Activated naive CD8-positive, alpha-beta T cell treated with anti-CD3 and anti-CD28 coated beads, Interleukin-2, amount 50 U/mL, for 24 hours (primary cell): ENCODE measurements around the gene YOD1.

Experiments used
- ATAC-seq: fragments of 150-1000 bp; cut with Tn5 transposase; one replicate; pipeline ENCODE4 v1.10.0; 2021
- DNase-seq: peaks from one replicate; pipeline ENCODE4 v3.0.0; 2021
- H3K27ac Mint-ChIP-seq: one replicate; pipeline ENCODE4 v1.8.0; 2021; ENCODE audit warnings: mild to moderate bottlenecking, mixed read lengths
- H3K27me3 Mint-ChIP-seq: one replicate; pipeline ENCODE4 v1.8.0; 2021; ENCODE audit warnings: mixed read lengths
- H3K36me3 Mint-ChIP-seq: one replicate; pipeline ENCODE4 v1.8.0; 2021; ENCODE audit warnings: low read depth, mixed read lengths
- H3K4me1 Mint-ChIP-seq: one replicate; pipeline ENCODE4 v1.8.0; 2021; ENCODE audit warnings: mixed read lengths
- H3K4me3 Mint-ChIP-seq: one replicate; pipeline ENCODE4 v1.8.0; 2021; ENCODE audit warnings: mild to moderate bottlenecking, moderate library complexity, mixed read lengths
- H3K9me3 Mint-ChIP-seq: one replicate; pipeline ENCODE4 v1.8.0; 2021; ENCODE audit warnings: mixed read lengths

Gene YOD1

DNA sequence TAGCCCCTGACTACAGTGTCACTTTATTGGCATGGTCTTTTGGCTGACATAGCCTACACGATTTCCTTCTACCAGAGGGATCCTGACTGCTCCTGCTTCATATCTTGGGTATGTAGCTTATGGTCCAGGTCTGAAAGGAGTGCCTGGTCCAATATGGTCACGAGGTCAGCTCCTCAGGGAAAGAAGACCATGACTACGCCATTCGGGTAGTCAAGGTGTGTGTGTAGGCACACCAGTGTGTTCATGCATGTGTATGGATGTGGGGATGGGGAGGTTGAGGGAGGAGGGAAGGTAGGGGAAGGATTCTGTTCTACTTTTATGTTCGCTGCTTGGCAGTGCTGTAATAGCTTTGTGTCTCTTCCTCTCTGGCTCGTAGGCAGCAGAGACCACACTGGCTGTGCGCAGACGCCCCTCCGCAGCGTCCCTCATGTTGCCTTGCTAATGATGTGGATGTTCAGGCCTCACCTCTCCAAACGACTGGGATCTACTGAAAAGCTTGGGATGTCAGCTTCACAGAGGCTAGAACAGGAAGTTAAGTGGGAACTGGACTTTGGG lies 27.6 kb upstream of the YOD1 start:
- no peaks in the 10 kb centered on the region for H3K27me3 Mint-ChIP-seq
- no peaks in the 10 kb centered on the region for H3K4me1 Mint-ChIP-seq
- H3K4me3 Mint-ChIP-seq = no peak overlapping the region
- no peaks in the 10 kb centered on the region for H3K36me3 Mint-ChIP-seq
- H3K9me3 Mint-ChIP-seq = no peaks in the 10 kb centered on the region
- no peak for ATAC-seq
- no peak for DNase-seq
- no peak overlapping the region for H3K27ac Mint-ChIP-seq

DNA sequence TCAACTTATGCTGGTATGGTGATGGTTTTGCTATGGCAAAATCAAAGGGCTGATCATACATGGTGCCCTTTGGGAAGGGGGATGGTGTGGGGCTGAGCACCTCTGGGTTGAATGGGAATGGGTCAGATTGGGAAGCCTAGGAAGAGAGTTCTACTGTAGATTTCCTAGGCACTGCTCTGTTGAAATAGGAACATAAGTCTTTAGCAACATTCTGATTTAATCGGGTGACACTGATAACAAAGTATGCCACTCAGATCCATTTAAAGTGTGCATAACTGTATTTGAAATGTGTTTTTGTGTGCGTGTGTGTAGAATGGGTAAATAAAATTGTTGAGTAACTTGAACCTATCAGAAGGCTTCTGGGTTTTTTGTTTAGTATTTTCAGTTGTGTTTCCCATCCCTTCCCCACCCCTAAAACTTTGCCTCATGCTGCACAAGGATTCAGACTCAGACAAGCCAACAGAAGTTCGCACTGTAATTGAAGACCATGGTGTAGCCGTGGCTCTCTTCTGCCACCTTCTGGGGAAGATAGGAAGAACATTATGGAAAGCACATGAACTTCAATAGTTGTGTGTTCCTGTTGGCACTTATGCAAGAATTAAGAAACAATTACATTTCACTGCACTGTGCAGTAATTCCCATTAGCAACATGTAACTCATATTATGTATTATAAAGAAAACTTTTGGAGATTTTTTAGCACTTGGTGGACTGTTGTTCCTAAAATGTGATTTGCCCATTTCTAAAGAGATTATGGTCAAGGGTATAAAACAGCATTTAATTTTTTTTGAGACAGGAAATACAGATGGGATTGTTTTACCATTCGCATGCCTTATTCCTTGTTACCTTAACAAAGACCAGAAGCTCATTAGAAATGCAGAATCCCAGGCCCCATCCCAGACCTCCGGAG lies 26.7 kb upstream of the YOD1 start:
- ATAC-seq (peak; percentile 72), DNase-seq (peak; percentile 58)
- Mint-ChIP-seq H3K27me3 (no peaks in the 10 kb centered on the region), H3K4me3 (no peak overlapping the region), H3K27ac (no peak overlapping the region), H3K4me1 (no peaks in the 10 kb centered on the region), H3K9me3 (no peaks in the 10 kb centered on the region), H3K36me3 (no peaks in the 10 kb centered on the region)

DNA sequence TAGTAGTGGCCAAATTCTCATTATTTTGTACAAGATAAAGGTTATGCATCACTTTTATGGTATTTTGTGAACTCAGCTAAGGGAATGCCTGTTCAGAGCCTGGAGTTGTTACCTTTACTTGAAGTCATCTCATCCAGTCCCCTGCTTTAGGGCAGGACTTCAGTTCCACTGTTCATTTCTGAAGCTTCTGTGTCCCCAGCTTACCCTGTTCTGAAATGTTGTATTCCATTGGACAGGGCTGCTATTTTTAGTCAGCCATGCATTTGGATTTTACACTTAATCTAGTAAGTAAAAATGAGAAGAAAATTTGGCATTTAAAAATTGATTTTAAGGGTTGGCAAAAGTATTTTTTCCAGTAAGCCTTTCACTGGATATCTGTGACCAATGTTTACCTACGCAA lies 26.0 kb upstream of the YOD1 start:
- no peak overlapping the region for H3K27ac Mint-ChIP-seq
- no peak overlapping the region for H3K4me3 Mint-ChIP-seq
- no peaks in the 10 kb centered on the region for H3K4me1 Mint-ChIP-seq

DNA sequence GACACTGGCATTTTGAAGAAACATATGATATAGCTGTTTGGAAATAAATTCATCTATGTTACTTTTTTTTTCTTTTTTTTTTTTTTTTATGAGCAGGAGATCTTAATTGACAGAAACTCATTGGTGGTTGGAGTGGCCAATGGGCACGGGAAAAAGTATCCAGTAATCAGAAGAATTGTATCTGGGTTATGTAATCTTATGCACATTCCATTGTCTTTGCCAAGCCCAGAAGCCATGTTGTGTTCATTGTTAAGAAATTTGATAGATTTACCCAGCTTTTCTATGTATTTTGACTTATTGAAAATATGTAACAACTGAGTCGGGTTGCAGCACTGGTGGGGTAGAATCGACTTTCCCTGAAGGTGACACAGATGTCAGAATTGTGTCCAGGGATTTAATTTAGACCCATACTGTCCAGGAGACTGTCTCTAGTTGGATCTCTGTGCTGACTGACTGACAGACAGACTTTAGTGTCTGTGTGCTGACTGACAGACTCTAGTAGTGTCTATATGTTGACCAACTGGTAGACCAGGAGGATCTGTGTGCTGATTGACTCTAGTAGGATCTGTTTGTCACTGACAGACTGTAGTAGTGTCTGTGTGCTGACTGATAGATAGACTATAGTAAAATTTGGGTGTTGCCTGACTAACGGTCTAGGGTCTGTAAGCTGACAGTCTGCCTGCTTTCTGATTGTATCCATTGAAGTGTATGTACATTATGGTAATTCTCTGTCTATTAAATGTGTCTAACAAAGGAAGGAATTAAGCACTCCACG lies 25.4 kb upstream of the YOD1 start:
- DNase-seq = no peak
- Mint-ChIP-seq H3K27ac (no peak overlapping the region), H3K27me3 (no peaks in the 10 kb centered on the region), H3K4me1 (peaks cover 6% of the 10 kb centered on the region), H3K4me3 (no peak overlapping the region), H3K9me3 (no peaks in the 10 kb centered on the region), H3K36me3 (no peaks in the 10 kb centered on the region)
- ATAC-seq = no peak

More for the DNA sequence above, 26.0 kb upstream of the YOD1 start:
- DNase-seq = no peak
- H3K36me3 Mint-ChIP-seq = no peaks in the 10 kb centered on the region
- H3K27me3 Mint-ChIP-seq = no peaks in the 10 kb centered on the region
- no peaks in the 10 kb centered on the region for H3K9me3 Mint-ChIP-seq
- ATAC-seq = no peak

DNA sequence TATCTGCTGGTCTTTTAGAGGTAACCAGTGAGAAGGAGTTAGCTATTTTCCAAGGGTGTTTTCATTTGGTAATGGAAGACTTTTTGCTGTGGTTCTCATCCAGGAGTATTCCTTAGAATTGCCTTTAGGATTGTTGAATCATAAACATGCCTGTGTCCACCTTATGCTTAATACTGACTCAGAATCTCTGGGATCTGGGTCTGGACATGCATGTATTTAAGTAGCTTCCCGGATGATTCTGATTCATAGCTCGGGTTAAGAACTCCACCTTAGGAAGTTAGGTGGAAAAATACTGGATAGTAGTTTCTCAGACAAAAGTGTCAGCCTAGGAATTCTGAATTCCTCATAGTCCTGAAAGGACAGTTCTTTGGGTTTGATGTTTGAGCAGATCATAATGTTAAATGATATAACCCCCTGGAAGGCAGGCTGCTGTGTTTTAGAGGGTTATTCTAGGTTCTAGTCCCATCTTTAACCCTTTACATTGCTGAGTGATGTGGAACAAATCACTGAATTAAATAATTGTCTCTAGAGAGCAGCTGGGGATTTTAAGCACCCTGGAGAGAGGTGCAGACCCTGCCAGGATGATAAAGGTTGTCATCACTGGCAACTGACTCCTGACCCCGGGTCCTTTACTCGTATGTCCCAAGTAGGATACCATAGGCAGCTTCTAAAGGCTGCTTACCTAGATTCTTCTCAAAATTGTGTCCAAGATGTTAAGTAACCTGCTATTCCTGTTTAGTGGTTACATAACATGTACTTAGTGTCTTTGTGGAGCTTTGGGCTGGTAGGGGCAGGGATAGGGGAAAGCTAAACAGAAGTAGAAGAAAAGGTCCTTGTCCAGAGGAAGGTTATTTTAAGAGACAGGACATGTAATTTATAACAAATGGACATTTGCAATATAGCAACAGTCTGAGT lies 23.2 kb upstream of the YOD1 start:
- Mint-ChIP-seq H3K36me3 (peaks cover 3% of the 10 kb centered on the region), H3K9me3 (no peaks in the 10 kb centered on the region), H3K27me3 (no peaks in the 10 kb centered on the region), H3K4me1 (peaks cover 26% of the 10 kb centered on the region), H3K4me3 (no peak overlapping the region), H3K27ac (no peak overlapping the region)
- DNase-seq (no peak), ATAC-seq (no peak)

DNA sequence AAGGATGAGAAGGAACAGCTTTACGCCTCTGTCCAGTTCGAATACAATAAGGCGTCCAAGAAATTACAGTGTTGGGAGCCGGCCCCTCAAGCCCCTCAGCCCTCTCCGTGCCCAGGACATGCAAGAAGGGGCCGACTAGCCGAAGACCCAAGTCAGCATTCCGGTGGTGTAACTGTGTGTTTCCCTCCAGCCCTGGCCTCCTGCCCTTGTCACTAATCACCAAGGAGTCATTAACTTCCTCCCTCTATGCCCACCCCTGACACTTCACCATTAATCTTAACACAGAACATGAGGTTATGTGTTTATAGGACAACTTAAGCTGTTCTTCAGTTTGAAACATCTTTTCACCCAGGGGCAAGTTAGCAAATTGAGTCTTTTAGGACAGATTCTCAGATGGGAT lies 21.2 kb upstream of the YOD1 start:
- no peak overlapping the region for H3K27ac Mint-ChIP-seq

DNA sequence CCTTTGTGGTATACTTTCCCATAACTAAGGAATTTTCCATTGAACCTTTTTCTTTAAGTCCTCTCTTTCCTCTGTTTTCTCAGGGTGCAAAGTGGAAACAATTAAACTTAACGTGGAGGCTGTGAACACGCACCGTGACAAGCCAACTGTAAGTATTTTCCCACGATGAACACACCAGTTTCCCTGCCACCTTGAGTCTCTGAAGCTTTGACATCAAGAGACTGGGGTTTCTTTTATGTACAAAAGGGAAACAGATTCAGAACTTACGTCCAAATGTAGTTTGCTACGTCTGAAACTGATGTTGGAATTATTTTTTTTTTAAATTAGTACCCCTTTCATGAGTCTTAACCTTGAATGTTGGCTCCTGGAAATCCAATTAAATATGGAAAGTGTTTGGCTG lies 20.4 kb upstream of the YOD1 start:
- H3K36me3 Mint-ChIP-seq = peaks cover 7% of the 10 kb centered on the region
- ATAC-seq (no peak), DNase-seq (no peak)
- peaks cover 29% of the 10 kb centered on the region for H3K4me1 Mint-ChIP-seq
- no peak overlapping the region for H3K4me3 Mint-ChIP-seq
- no peaks in the 10 kb centered on the region for H3K27me3 Mint-ChIP-seq
- H3K27ac Mint-ChIP-seq = no peak overlapping the region
- no peaks in the 10 kb centered on the region for H3K9me3 Mint-ChIP-seq

More for the DNA sequence above, 21.2 kb upstream of the YOD1 start:
- no peak for DNase-seq
- no peaks in the 10 kb centered on the region for H3K27me3 Mint-ChIP-seq
- H3K4me1 Mint-ChIP-seq = peaks cover 29% of the 10 kb centered on the region
- peaks cover 7% of the 10 kb centered on the region for H3K36me3 Mint-ChIP-seq
- ATAC-seq = no peak
- H3K9me3 Mint-ChIP-seq = no peaks in the 10 kb centered on the region
- H3K4me3 Mint-ChIP-seq = no peak overlapping the region

DNA sequence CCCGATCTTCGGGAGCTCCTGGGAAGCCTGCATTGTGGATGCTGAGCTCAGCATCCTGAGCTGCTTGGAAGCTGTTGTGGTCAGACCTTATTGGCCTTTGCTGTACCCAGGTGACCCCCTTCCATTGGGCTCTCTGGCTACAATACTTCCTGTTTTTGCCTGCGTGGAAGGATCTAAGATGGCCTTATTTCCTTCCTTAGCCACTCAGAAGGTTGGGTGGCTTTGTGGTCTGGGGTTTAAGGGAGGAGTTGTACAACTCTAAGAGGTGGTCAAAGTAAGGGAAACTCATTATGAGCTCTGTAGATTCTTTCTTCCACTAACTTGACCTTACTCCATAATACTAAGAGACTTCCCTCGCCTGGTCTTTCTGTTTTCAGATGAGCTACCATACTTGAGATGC lies 19.8 kb upstream of the YOD1 start:
- Mint-ChIP-seq H3K27ac (no peak overlapping the region), H3K4me1 (peaks cover 29% of the 10 kb centered on the region), H3K4me3 (no peak overlapping the region), H3K9me3 (no peaks in the 10 kb centered on the region), H3K36me3 (peaks cover 7% of the 10 kb centered on the region), H3K27me3 (no peaks in the 10 kb centered on the region)
- no peak for DNase-seq
- no peak for ATAC-seq

DNA sequence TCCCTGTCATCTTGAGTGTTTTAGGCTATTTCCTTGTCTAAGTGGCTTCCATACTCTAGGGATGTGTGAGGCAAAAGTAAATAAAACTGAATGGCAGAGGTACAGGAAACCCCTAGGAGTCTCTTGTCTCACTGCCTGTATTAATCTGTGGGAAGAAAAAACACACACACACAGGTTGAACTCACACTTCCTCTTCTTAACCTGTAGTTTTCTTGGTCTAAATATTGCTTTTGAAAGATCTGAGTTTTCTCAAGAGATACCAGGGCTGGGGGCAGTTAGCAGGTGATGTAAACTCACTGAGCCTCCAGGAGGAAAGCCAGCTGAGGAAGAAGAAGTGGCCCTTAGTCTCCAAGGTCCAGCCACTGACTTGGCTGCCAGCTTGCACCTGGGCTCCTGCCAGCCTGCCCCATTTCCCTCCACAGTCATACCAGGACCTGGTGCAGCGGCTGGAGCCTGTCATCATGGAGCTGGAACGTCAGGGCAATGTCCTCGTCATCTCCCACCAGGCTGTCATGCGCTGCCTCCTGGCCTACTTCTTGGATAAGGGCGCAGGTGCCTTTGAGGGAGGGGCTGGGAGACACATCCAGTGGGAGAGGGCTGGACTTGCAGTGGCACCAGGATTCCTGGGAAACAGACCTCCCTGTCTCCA lies 19.0 kb upstream of the YOD1 start:
- H3K36me3 Mint-ChIP-seq = peaks cover 7% of the 10 kb centered on the region
- H3K4me3 Mint-ChIP-seq = no peak overlapping the region
- ATAC-seq (no peak), DNase-seq (no peak)
- H3K4me1 Mint-ChIP-seq = peaks cover 29% of the 10 kb centered on the region
- H3K9me3 Mint-ChIP-seq = no peaks in the 10 kb centered on the region
- H3K27ac Mint-ChIP-seq = no peak overlapping the region
- H3K27me3 Mint-ChIP-seq = no peaks in the 10 kb centered on the region

DNA sequence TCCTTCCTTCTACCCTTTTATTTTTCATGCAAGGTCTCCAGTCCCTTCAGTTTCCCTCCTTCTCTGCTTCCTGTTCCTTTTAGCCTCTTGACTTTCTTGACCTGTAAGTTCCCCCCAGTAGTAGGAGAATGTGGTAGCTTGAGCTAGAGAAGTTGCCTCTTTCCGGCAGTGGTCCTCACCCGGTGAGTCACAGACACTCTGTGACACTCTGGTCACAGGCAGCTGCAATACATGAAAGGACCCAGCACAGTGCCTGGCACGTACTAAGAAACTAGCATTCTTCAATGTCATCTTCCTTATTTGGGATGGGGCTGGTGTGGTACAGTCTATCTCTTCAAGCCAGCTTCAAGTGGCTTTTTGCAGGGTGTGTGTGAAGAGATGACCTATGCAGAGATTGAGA lies 18.1 kb upstream of the YOD1 start:
- peak; percentile 87 for ATAC-seq
- DNase-seq = peak; percentile 29
- Mint-ChIP-seq H3K4me1 (peaks cover 29% of the 10 kb centered on the region), H3K36me3 (peaks cover 7% of the 10 kb centered on the region), H3K27me3 (no peaks in the 10 kb centered on the region), H3K9me3 (no peaks in the 10 kb centered on the region), H3K4me3 (no peak overlapping the region), H3K27ac (peak overlapping the region; percentile 32)

DNA sequence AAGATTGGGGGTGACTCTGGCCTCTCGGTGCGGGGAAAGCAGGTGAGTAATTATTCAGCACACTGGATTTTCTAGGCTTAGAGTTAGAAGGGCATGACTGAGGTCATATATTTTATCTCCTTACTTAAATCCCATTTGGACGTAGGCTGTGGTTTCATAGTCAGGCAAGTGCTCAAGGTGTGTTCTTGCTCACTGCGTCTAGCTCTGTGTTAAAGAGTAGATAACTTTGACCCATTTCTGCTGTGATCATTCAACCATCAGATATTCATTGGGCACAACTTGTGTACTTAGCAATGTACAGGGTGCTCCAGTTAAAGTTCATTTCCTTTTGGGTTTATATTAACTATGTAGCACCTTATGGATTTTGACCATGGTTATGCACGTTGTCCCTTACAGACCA lies 16.7 kb upstream of the YOD1 start:
- peaks cover 29% of the 10 kb centered on the region for H3K4me1 Mint-ChIP-seq
- ATAC-seq (no peak), DNase-seq (no peak)
- H3K4me3 Mint-ChIP-seq = no peak overlapping the region
- peaks cover 7% of the 10 kb centered on the region for H3K36me3 Mint-ChIP-seq
- H3K9me3 Mint-ChIP-seq = no peaks in the 10 kb centered on the region
- no peak overlapping the region for H3K27ac Mint-ChIP-seq
- no peaks in the 10 kb centered on the region for H3K27me3 Mint-ChIP-seq

DNA sequence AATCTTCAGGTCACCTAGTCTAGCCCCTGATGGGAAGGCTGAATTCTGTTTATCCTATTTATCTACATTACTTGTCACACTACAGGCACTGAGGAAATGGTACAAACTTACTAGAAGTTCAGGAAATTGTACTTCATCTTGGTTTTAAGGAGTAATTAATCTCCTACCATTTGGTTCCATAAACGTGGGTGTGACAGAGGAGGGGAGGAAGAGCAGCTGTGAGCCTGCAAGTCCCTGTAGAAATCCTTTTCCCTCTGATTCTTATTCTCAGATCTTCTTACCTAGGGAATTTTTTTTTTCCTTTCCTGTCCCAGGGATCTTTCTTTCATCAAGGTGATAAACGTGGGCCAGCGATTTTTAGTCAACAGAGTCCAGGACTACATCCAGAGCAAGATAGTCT lies 16.2 kb upstream of the YOD1 start:
- no peaks in the 10 kb centered on the region for H3K9me3 Mint-ChIP-seq
- no peaks in the 10 kb centered on the region for H3K27me3 Mint-ChIP-seq
- H3K27ac Mint-ChIP-seq = no peak overlapping the region
- peaks cover 7% of the 10 kb centered on the region for H3K36me3 Mint-ChIP-seq
- H3K4me1 Mint-ChIP-seq = peaks cover 29% of the 10 kb centered on the region
- H3K4me3 Mint-ChIP-seq = no peak overlapping the region
- no peak for DNase-seq
- no peak for ATAC-seq

DNA sequence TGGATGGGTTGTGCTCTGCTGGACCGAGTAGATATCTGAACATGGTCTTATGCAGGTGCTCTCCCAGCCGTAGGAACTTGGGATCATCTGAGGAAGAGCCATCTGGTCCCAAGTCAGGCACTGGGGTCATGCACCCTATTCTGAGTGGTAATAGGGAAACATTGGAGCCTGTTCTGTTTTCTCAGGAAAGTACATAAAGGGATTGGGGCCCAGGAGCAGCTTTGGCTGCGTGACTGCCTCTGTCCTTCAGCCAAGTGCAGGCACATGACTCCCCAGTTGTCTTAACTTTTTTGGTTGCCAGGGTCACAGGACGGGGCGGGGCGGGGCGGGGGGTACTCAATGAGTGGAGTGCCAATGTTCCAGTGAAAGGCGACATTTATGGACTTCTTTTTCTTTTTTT lies 13.6 kb upstream of the YOD1 start:
- ATAC-seq (no peak), DNase-seq (no peak)
- Mint-ChIP-seq H3K9me3 (no peaks in the 10 kb centered on the region), H3K27ac (no peak overlapping the region), H3K27me3 (no peaks in the 10 kb centered on the region), H3K4me3 (no peak overlapping the region), H3K4me1 (peaks cover 7% of the 10 kb centered on the region), H3K36me3 (peaks cover 7% of the 10 kb centered on the region)

DNA sequence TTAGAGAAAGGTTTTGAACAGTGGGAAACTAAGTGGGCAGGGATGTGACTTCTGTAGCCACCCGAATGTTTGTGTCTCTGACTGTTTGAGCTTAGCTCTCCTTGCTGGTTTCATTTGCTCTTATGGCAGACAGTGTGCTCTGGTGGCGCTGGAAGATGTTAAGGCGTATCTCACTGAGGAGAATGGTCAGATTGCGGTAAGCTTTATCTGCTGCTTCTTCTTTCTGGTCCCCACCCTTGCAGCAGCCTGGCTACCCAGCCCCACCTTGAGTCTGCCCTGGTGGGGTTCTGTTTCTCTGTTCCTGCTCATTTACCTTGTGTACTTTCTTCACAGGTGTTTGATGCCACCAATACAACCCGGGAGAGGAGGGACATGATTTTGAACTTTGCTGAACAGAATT lies 12.0 kb upstream of the YOD1 start:
- H3K9me3 Mint-ChIP-seq = no peaks in the 10 kb centered on the region
- H3K4me1 Mint-ChIP-seq = no peaks in the 10 kb centered on the region
- H3K4me3 Mint-ChIP-seq = no peak overlapping the region
- no peak overlapping the region for H3K27ac Mint-ChIP-seq
- DNase-seq (no peak), ATAC-seq (no peak)
- H3K36me3 Mint-ChIP-seq = peaks cover 2% of the 10 kb centered on the region
- H3K27me3 Mint-ChIP-seq = no peaks in the 10 kb centered on the region
